LNCAP (cell line): ENCODE data around the gene SLC13A2.

ENCODE experiments used
- TF ChIP-seq, protein P1 (sequence below): fragments of 450-650 bp; IDR thresholded peaks from 2 replicates; pipeline ENCODE4 v1.5.1; 2017; ENCODE audit warnings: mild to moderate bottlenecking

The SLC13A2 gene

DNA sequence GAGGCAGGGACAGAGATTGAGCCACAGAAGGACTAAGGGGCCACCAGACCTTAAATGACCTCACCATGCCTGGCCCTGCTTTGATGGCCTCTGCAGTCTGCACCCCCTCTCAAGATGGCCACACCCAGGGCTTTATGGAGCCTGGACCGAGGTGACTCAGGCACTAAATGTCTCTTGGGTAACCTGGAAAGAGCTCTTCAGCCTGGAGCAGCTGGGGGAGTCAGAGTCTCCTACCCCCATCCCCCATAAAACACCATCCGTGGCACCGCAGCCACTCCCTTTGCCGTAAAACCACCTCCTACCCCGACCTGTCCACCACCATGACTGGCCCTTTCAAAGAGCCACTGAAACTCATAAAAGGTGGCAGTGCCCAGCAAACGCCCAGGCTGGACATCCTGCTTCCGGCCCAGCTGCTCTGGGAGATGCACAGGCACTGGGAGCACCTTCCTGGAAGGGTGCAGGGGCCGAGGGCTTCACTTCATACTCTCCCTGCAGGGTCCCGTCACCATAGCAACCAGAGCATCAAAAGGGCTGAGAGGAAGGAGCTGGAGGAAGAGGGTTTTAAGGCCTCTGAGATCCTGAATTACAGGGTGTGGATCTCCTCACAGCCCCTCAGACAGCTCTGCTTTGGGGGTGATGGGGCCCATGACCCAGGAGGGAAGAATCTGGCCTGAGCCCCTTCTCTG is 55.0 kb downstream of the SLC13A2 start:
- TF ChIP-seq, protein P1, sequence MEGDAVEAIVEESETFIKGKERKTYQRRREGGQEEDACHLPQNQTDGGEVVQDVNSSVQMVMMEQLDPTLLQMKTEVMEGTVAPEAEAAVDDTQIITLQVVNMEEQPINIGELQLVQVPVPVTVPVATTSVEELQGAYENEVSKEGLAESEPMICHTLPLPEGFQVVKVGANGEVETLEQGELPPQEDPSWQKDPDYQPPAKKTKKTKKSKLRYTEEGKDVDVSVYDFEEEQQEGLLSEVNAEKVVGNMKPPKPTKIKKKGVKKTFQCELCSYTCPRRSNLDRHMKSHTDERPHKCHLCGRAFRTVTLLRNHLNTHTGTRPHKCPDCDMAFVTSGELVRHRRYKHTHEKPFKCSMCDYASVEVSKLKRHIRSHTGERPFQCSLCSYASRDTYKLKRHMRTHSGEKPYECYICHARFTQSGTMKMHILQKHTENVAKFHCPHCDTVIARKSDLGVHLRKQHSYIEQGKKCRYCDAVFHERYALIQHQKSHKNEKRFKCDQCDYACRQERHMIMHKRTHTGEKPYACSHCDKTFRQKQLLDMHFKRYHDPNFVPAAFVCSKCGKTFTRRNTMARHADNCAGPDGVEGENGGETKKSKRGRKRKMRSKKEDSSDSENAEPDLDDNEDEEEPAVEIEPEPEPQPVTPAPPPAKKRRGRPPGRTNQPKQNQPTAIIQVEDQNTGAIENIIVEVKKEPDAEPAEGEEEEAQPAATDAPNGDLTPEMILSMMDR = no peak

- TF ChIP-seq, protein P1 = no peak
These were observed 55.6 kb downstream of the SLC13A2 start for GRCh38 chr17:28529013-28529400.

GRCh38 chr17:28530250-28530649 is 56.8 kb downstream of the SLC13A2 start:
- TF ChIP-seq, protein P1 = no peak

DNA sequence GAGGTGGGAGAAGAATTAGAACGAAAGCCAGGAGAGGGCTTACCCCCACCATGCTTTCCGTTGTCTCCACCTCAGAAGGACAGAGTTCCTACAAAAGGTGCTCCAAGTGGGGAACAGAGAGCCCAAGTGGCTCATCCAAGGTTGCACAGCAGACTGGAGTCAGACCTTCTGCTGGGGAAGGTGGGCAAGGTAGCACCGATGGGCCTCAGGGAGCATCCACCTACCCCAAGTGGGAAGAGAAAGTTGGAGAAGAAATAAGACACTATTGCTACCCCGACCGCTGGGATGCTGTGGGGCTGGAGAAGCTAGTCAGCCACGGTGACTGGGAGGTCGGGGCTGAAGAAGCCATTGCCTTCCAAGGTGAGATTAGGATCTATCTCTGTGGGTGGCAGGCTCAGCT is 57.5 kb downstream of the SLC13A2 start:
- TF ChIP-seq, protein P1 = no peak

GRCh38 chr17:28532050-28532960 is 58.9 kb downstream of the SLC13A2 start:
- TF ChIP-seq, protein P1 = no peak

- TF ChIP-seq, protein P1 = no peak
These were observed 59.8 kb downstream of the SLC13A2 start for GRCh38 chr17:28533091-28533807.

GRCh38 chr17:28534740-28535375 is 61.4 kb downstream of the SLC13A2 start:
- TF ChIP-seq, protein P1 = no peak
